Type B pancreatic cell (in vitro differentiated cells): ENCODE measurements around the gene TNFRSF18. TPM values are rescaled to one million over a fixed set of nuclear protein-coding genes. Genes with fewer than 3 reads are reported as not detected.

ENCODE experiments used
- DNase-seq: peaks from one replicate; pipeline ENCODE4 v3.0.0; 2021; ENCODE audit warnings: mixed read lengths; ENCODE audit not compliant: unreplicated experiment; ENCODE audit errors: extremely low spot score
- H3K27ac Mint-ChIP-seq: 2 replicates; pipeline ENCODE4 v1.8.0; 2021; ENCODE audit warnings: mild to moderate bottlenecking, mixed read lengths
- H3K27me3 Mint-ChIP-seq: 2 replicates; pipeline ENCODE4 v1.8.0; 2021; ENCODE audit warnings: mixed read lengths
- H3K36me3 Mint-ChIP-seq: 2 replicates; pipeline ENCODE4 v1.8.0; 2021; ENCODE audit warnings: mixed read lengths
- H3K4me1 Mint-ChIP-seq: one replicate; pipeline ENCODE4 v1.8.0; 2021; ENCODE audit warnings: mixed read lengths; ENCODE audit not compliant: unreplicated experiment
- H3K4me3 Mint-ChIP-seq: 2 replicates; pipeline ENCODE4 v1.8.0; 2021; ENCODE audit warnings: mild to moderate bottlenecking, mixed read lengths
- H3K9me3 Mint-ChIP-seq: 2 replicates; pipeline ENCODE4 v1.8.0; 2021; ENCODE audit warnings: mixed read lengths
- CTCF ChIP-seq: fragments of 200-600 bp; sonication (generic); conservative IDR thresholded peaks from 2 replicates; pipeline ENCODE4 v1.5.0; 2021; ENCODE audit warnings: antibody characterized with exemption, mild to moderate bottlenecking
- total RNA-seq: library from RNA; stranded (reverse); gene quantifications from 2 replicates; pipeline ENCODE4 v1.2.1, GENCODE V29; 2021; ENCODE audit warnings: low replicate concordance

The TNFRSF18 gene
- total RNA-seq, 1 donor from 2014 or later: not detected

- Mint-ChIP-seq H3K4me3 (no peak overlapping the region), H3K36me3 (peaks cover 14% of the 10 kb centered on the region), H3K9me3 (no peaks in the 10 kb centered on the region), H3K27ac (no peak overlapping the region), H3K27me3 (no peaks in the 10 kb centered on the region), H3K4me1 (peaks cover 9% of the 10 kb centered on the region)
- no peak for DNase-seq
- no peak for TF ChIP-seq CTCF
These were observed 21.0 kb upstream of the TNFRSF18 start for GRCh38 chr1:1227386-1227785.

GRCh38 chr1:1226566-1227362 lies 20.4 kb upstream of the TNFRSF18 start:
- Mint-ChIP-seq H3K4me1 (peaks cover 9% of the 10 kb centered on the region), H3K27ac (no peak overlapping the region), H3K36me3 (peaks cover 14% of the 10 kb centered on the region), H3K4me3 (no peak overlapping the region), H3K9me3 (no peaks in the 10 kb centered on the region), H3K27me3 (no peaks in the 10 kb centered on the region)
- TF ChIP-seq CTCF: no peak
- DNase-seq: no peak

GRCh38 chr1:1225913-1226312 lies 19.5 kb upstream of the TNFRSF18 start:
- no peak overlapping the region for H3K27ac Mint-ChIP-seq

GRCh38 chr1:1225238-1225845 lies 18.9 kb upstream of the TNFRSF18 start:
- Mint-ChIP-seq H3K27ac (no peak overlapping the region), H3K36me3 (peaks cover 18% of the 10 kb centered on the region), H3K9me3 (no peaks in the 10 kb centered on the region), H3K27me3 (no peaks in the 10 kb centered on the region), H3K4me3 (no peak overlapping the region), H3K4me1 (peaks cover 5% of the 10 kb centered on the region)
- TF ChIP-seq CTCF: no peak
- no peak for DNase-seq

More at GRCh38 chr1:1225913-1226312, 19.5 kb upstream of the TNFRSF18 start:
- Mint-ChIP-seq H3K4me1 (peaks cover 9% of the 10 kb centered on the region), H3K4me3 (no peak overlapping the region), H3K9me3 (no peaks in the 10 kb centered on the region), H3K27me3 (no peaks in the 10 kb centered on the region), H3K36me3 (peaks cover 14% of the 10 kb centered on the region)
- no peak for DNase-seq
- TF ChIP-seq CTCF: no peak

GRCh38 chr1:1223891-1224290 lies 17.5 kb upstream of the TNFRSF18 start:
- Mint-ChIP-seq H3K27ac (no peak overlapping the region), H3K4me3 (no peak overlapping the region), H3K27me3 (no peaks in the 10 kb centered on the region), H3K36me3 (peaks cover 14% of the 10 kb centered on the region), H3K9me3 (no peaks in the 10 kb centered on the region), H3K4me1 (no peaks in the 10 kb centered on the region)
- no peak for DNase-seq
- no peak for TF ChIP-seq CTCF
